RWPE1 (cell line): ENCODE measurements around the gene ZNF571.

Source experiments
- CTCF ChIA-PET: fragments of 350-600 bp; sonication (Branson Sonifier 250); formaldehyde crosslinking; extraction: SDS; loops from one replicate; lab custom pipeline; 2021; lab: Yijun Ruan, JAX
- POLR2A ChIA-PET: fragments of 400-600 bp; formaldehyde crosslinking; extraction: SDS; loops from one replicate; lab custom pipeline; 2020; ENCODE audit warnings: antibody characterized with exemption; ENCODE audit not compliant: low non-redundant PET; lab: Yijun Ruan, JAX
- DNase-seq: peaks from one replicate; pipeline ENCODE4 v3.0.0; 2012; ENCODE audit warnings: low spot score
- H3K27ac ChIP-seq: fragments of 450-650 bp; 2 replicates; pipeline ENCODE4 v1.5.1; 2017
- TF ChIP-seq, protein P1 (sequence below): fragments of 450-650 bp; conservative IDR thresholded peaks from 2 replicates; pipeline ENCODE4 v1.5.1; 2017; ENCODE audit warnings: low read depth, mild to moderate bottlenecking

ZNF571 gene

GRCh38 chr19:37565370-37565669 lies 29.3 kb downstream of the ZNF571 start:
- ChIA-PET POLR2A (no interaction called here), CTCF (no interaction called here)
- DNase-seq = no peak
- H3K27ac ChIP-seq = no peak overlapping the region
- TF ChIP-seq, protein P1, sequence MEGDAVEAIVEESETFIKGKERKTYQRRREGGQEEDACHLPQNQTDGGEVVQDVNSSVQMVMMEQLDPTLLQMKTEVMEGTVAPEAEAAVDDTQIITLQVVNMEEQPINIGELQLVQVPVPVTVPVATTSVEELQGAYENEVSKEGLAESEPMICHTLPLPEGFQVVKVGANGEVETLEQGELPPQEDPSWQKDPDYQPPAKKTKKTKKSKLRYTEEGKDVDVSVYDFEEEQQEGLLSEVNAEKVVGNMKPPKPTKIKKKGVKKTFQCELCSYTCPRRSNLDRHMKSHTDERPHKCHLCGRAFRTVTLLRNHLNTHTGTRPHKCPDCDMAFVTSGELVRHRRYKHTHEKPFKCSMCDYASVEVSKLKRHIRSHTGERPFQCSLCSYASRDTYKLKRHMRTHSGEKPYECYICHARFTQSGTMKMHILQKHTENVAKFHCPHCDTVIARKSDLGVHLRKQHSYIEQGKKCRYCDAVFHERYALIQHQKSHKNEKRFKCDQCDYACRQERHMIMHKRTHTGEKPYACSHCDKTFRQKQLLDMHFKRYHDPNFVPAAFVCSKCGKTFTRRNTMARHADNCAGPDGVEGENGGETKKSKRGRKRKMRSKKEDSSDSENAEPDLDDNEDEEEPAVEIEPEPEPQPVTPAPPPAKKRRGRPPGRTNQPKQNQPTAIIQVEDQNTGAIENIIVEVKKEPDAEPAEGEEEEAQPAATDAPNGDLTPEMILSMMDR = no peak

DNA sequence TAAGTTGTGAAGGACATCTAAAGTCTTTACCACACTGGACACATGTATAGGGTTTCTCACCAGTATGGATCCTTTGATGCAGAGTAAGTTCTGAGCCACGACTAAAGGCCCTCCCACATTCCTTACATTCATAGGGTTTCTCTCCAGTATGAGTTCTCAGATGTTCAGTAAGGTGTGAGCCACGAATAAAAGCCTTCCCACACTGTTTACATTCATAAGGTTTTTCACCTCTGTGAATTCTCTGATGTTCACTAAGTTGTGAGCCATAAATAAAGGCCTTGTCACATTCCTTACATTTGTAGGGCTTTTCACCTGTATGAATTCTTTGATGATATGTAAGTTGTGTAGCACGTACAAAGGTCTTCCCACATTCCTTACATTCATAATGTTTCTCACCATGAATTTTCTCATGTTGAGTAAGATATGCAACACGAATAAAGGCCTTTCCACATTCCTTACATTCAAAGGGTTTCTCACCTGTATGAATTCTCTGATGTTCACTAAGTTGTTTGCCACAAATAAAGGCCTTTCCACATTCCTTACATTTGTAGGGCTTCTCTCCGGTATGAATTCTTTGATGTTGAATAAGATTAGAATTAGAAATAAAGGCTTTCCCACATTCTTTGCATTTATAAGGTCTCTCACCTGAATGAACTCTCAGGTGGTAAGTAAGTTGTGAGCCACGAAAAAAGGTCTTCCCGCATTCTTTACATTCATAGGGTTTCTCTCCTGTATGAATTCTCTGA lies 29.8 kb downstream of the ZNF571 start:
- no peak overlapping the region for H3K27ac ChIP-seq
- ChIA-PET CTCF (no interaction called here), POLR2A (no interaction called here)
- TF ChIP-seq, protein P1 = no peak
- DNase-seq = no peak

DNA sequence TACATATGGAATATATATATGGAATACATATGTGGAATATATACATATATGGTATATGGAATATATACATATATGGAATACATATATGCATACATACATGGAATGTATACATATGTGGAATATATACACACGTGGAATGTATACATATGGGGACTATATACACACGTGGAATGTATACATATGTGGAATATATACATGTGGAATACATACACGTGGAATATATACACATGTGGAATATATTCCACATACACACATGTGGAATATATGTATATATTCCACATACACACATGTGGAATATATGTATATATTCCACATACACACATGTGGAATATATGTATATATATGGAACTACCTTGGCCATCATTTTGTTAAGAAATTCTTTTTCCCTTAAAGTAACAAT lies 31.1 kb downstream of the ZNF571 start:
- POLR2A ChIA-PET = no interaction called here
- CTCF ChIA-PET = no interaction called here
- H3K27ac ChIP-seq = no peak overlapping the region
- TF ChIP-seq, protein P1 = no peak
- DNase-seq = no peak

- POLR2A ChIA-PET = no interaction called here
- TF ChIP-seq, protein P1 = no peak
- CTCF ChIA-PET = interaction anchor here (0.5 to 1.0 kb wide), 3 partner anchors 9 to 180 kb away, joined by 3 to 7 read pairs (median 4); partner anchors contain the start of gene ZNF527
- no peak overlapping the region for H3K27ac ChIP-seq
- peak; percentile 27 for DNase-seq
Measured at GRCh38 chr19:37551129-37551993, 43.2 kb downstream of the ZNF571 start.

GRCh38 chr19:37537391-37537947 lies 57.1 kb downstream of the ZNF571 start:
- TF ChIP-seq, protein P1 = no peak
- ChIA-PET CTCF (interaction anchor here (0.6 to 0.9 kb wide), 2 partner anchors 15 to 159 kb away, joined by 4 to 7 read pairs; no protein-coding TSS in a partner anchor), POLR2A (no interaction called here)
- no peak for DNase-seq
- H3K27ac ChIP-seq = no peak overlapping the region

DNA sequence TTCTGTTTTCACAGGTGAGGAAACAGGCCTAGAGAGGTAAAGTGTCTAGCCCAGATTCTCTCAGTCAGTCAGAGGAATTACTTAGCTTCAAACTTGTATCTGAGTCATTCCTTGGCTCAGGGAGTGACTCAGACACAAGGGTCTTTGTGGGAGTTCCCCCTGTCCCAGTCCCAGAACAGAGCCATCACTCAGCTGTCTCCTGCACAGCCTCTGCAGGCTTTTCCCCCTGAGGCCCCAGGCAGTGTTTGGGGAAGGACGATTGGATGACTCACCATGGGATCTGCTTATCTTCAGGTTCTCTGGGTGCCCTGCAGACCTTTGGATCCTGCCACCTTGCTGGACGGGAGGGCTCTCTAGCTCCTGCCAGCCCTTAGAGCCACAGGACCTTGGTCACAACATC lies 74.7 kb downstream of the ZNF571 start:
- no peak overlapping the region for H3K27ac ChIP-seq
- TF ChIP-seq, protein P1 = no peak
- CTCF ChIA-PET = no interaction called here
- DNase-seq = peak; percentile 16
- POLR2A ChIA-PET = no interaction called here
